ENCODE measurements around the gene HOXA2.

Gene HOXA2

DNA sequence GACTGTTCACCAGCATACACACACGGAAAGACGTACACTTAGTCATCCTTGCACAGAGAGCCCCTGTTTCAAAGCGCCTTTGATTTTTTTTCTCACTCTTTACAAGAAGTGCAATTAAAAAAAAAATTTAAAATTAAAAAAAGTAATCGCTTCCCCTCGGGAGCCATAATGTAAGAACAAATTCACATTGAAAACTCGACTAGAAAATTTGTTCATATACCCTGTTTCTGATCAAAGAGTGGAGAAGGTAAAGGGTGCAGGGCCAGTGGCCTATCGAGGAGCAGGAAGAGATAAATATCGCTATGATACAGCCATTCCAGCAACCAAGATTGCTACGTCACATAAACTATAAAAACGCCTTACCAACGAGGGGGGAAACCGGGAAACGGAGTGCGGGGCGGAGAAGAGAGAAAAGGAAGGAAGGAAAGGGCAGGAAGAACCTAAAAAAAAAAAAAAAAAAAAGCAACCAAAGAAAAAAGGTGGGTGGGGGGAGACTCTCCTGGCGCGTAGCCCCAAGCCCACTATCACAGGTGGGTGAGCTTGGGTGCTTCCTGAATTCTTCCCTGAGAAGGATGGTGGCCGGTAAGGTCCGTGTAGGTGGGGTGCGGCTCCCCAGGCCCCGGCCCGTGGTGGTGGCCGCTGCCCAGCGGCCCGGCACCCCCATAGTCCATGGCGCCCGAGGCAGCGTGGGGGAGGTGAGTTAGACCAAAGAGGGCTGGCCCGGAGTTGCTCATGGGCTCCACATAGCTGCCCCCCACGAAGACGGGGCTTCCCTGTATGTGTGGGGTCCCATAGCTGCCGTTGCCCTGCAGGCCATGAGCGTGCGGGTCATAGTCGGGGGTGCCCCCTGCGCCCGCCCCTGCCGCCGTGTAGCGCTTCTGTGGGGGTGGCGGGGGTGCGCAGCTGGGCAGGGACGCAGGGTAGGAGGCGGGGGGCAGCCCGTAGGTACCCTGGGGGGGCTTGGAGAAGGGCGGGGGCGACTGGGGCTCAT lies 5.2 kb upstream of the HOXA2 start:
- no peak for DNase-seq (ENCODE audit: low spot score in 2 of 2)
- H3K4me1 ChIP-seq: peaks cover 7% of the 10 kb centered on the region
- H3K4me3 ChIP-seq: no peak overlapping the region
- H3K9me3 ChIP-seq: no peaks in the 10 kb centered on the region
- H3K27me3 ChIP-seq (ENCODE audit: low read depth): no peaks in the 10 kb centered on the region
- in situ Hi-C loops (cut with MboI; ENCODE audit: low sequenced_read_pairs): no loop called here
- H3K36me3 ChIP-seq (replicated peaks): no peaks in the 10 kb centered on the region

DNA sequence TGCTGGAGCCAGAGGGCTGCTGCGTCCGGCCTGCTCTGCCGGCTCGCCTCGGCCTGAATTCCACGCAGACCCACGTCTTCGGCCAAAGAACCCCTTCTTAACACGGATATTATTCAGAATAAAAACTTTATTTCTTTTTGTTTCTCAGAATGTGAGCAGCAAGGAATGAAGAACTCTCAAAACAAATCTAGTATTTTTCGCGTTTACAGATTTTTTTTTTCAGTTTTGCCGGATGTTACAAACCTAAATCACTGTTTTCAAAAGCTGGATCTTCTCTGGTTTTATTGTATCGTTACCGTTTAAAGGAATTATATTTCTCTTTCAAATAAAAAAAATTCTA lies 4.4 kb upstream of the HOXA2 start:
- Histone ChIP-seq H3K27me3 (ENCODE audit: low read depth) (no peaks in the 10 kb centered on the region), H3K4me3 (no peak overlapping the region), H3K4me1 (peaks cover 7% of the 10 kb centered on the region), H3K9me3 (no peaks in the 10 kb centered on the region), H3K36me3 (replicated peaks) (no peaks in the 10 kb centered on the region)
- in situ Hi-C loops (cut with MboI; ENCODE audit: low sequenced_read_pairs): no loop called here
- DNase-seq (ENCODE audit: low spot score in 2 of 2): no peak

DNA sequence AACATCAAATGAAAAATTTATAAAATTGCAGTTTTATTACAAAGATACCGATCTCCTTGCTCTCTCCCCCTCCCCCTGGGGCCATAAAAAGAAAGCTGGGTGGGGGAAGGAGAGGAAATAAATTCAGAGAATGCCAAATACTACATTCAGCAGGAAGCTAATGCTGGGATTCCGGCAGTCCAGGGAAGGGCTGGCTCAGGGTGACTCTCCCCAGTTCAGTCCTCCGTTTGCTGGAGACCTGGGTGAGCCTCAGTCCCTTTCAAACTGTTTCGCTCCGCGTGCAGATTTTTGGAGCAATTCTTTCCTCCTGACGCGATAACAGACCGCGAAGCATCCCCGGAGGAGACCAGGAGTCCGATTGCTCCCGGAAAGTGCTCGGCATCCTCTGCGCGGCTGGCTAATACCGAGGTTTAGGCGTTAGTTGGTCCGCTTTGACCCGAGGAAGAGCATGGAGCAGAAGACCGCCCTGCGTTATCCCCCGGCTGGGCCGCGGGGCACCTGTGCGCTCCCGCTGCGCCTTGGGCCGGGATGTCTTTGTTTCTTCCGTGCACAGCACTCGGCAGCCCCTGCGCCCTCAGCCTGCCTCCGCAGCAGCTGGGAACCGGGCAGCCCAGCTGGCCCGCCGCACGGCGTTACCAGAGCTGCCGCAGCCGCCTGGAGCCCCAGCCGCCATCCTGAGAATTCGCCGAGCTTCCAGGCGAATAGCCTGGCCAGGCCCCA lies 3.9 kb upstream of the HOXA2 start:
- H3K4me1 ChIP-seq: peaks cover 7% of the 10 kb centered on the region
- H3K27me3 ChIP-seq (ENCODE audit: low read depth): no peaks in the 10 kb centered on the region
- H3K9me3 ChIP-seq: no peaks in the 10 kb centered on the region
- no peaks in the 10 kb centered on the region for H3K36me3 ChIP-seq (replicated peaks)
- in situ Hi-C loops (cut with MboI; ENCODE audit: low sequenced_read_pairs): no loop called here
- DNase-seq (ENCODE audit: low spot score in 2 of 2): no peak
- H3K4me3 ChIP-seq: no peak overlapping the region

DNA sequence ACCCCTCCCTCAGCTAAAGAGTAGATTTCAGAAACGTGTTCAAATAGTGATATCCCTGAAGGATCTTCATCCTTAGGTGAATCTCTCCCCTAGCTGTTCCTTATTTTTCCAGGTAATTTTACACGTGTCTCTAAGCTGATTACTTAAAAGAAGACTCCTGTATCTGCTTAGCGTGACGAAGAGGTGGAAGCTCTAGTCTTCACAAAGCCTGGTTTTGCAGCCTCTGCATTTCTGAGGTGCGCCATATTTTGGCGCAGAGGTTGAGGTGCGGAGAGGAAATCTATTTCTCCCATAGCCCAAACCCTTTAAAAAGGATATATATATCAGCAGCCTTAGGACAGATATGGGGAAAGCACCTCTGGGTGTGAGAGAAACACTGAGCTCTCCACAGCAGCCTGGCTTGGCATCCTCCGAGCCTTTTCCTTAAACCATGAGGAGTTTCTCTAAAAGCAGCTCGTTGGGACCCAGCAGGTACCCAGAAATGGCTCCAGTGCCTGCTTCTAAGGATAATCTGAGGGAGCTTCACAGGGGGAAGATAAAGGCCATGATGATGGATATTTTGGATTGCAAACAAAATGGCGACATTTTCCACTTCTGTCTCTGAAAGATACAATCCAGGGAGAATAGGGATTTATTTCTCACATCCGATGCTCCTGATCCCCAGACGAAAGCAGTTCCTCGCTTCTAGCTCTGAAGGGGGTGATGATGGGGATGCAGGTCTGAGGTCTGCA lies 3.0 kb upstream of the HOXA2 start:
- Histone ChIP-seq H3K27me3 (ENCODE audit: low read depth) (no peaks in the 10 kb centered on the region), H3K36me3 (replicated peaks) (no peaks in the 10 kb centered on the region), H3K9me3 (no peaks in the 10 kb centered on the region), H3K4me3 (no peak overlapping the region), H3K4me1 (peaks cover 14% of the 10 kb centered on the region)
- DNase-seq (ENCODE audit: low spot score in 2 of 2): no peak
- in situ Hi-C loops (cut with MboI; ENCODE audit: low sequenced_read_pairs): no loop called here

DNA sequence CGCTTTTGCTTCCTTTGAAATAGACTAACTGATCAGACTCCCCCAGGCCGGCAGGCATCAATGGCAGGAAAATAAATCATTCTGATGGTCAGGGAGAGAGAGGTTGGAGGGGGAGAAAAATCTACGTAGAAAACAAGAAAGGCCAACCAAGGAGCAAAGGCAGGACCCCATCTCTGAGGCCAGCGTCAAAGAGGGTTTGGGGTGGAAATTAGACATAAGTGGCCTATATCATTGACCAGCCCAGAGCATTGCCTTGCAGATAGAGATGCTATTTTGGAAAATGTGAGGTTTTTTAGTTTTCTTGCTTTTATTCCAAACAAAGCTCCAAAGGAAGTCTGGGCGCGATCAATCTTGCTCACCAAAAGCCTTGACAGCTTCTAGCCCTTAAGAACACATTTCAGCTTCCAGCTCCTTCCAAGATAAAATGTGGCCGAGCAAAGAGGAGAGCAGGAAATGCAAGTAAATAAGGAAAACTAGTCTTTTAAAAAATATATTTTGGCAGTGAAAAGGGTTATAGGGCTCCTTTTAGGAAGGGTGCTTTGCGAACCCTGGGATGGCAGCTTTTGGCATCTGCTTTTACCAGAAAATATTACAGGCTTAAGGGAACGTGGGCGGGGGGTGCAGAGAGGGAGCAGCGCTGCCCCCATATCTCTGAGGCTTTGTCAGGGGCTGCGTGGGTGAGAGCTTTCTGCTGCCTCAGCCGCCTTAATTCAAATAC lies 2.0 kb upstream of the HOXA2 start:
- H3K27me3 ChIP-seq (ENCODE audit: low read depth): no peaks in the 10 kb centered on the region
- peaks cover 24% of the 10 kb centered on the region for H3K4me1 ChIP-seq
- in situ Hi-C loops (cut with MboI; ENCODE audit: low sequenced_read_pairs): no loop called here
- DNase-seq (ENCODE audit: low spot score in 2 of 2): no peak
- no peak overlapping the region for H3K4me3 ChIP-seq
- 0 out of 2 replicates have a peak, but pooled peaks cover 2% of the 10 kb centered on the region for H3K36me3 ChIP-seq (replicated peaks)
- no peaks in the 10 kb centered on the region for H3K9me3 ChIP-seq

DNA sequence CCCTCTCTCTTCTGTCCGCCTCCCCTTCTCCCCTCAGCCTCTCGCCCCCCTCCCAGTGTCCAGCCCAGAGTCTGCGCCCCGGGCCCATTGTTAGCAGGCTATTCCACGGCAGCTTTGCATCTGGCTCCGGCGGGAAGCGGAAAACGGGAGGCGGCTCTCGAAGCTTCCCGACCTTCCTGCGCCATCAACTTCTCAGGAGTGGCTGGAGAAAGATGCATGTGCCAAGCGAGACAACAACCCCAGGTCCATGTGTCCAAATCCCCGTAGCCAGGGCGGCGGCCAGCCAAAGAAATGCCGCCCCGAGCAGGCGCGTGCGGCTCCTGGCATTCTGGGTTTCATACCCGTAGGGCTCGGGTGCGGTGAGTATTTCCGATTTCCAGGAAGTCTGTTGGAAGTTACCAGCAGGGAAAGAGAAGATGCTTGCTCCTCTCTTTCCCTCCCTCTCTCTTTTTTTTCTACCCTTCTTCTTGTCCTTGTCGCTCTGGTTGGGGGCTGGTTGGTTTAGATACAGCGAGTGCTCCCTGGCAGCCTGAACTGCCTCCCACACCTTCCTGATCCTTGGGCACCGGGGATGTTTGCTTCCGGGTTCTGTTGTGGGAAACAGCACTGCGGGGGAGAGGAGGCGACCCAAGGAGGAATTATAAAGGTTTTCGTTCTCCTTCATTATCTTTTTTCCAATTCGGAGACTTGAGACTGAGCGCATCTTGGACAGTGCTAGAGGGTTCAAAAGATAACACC lies 1.2 kb upstream of the HOXA2 start:
- Histone ChIP-seq H3K9me3 (no peaks in the 10 kb centered on the region), H3K4me3 (no peak overlapping the region), H3K36me3 (replicated peaks) (peaks cover 5% of the 10 kb centered on the region; the same call in 1 of the 2 replicates), H3K27me3 (ENCODE audit: low read depth) (no peaks in the 10 kb centered on the region), H3K4me1 (peaks cover 26% of the 10 kb centered on the region)
- in situ Hi-C loops (cut with MboI; ENCODE audit: low sequenced_read_pairs): no loop called here
- DNase-seq (ENCODE audit: low spot score in 2 of 2): no peak

DNA sequence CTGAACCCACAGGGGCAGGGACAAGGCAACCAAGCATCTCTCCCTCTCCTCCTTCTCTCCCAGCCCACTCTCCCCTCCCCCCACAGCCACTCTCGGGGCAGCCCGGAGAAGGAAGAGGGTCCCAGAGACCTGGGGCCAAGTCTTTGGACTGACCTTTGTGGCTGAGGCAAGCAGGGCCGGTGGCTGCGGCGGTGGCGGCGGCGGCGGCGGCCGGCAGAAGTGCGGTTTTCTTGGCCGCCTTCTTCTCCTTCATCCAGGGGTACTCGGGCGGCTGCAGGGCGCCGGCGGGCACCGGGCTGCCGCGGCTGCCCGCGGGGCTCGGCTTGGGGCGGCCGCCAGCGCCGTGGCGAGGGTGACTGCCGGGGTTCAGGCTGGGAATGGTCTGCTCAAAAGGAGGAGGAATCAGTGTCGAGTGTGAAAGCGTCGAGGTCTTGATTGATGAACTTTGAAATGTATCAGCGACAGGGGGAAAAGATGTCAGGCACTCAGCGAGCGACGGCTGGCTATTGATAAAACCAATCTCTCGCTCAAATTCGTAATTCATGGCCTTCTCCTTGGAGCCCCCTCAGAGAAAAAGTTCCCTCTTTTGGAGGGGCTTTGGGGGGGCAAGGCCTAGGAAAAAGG lies 414 bp downstream of the HOXA2 start:
- Histone ChIP-seq H3K27me3 (ENCODE audit: low read depth) (no peaks in the 10 kb centered on the region), H3K9me3 (no peaks in the 10 kb centered on the region), H3K4me1 (peaks cover 30% of the 10 kb centered on the region), H3K4me3 (no peak overlapping the region), H3K36me3 (replicated peaks) (peaks cover 5% of the 10 kb centered on the region; the same call in 1 of the 2 replicates)
- DNase-seq (ENCODE audit: low spot score in 2 of 2): no peak
- in situ Hi-C loops (cut with MboI; ENCODE audit: low sequenced_read_pairs): no loop called here

DNA sequence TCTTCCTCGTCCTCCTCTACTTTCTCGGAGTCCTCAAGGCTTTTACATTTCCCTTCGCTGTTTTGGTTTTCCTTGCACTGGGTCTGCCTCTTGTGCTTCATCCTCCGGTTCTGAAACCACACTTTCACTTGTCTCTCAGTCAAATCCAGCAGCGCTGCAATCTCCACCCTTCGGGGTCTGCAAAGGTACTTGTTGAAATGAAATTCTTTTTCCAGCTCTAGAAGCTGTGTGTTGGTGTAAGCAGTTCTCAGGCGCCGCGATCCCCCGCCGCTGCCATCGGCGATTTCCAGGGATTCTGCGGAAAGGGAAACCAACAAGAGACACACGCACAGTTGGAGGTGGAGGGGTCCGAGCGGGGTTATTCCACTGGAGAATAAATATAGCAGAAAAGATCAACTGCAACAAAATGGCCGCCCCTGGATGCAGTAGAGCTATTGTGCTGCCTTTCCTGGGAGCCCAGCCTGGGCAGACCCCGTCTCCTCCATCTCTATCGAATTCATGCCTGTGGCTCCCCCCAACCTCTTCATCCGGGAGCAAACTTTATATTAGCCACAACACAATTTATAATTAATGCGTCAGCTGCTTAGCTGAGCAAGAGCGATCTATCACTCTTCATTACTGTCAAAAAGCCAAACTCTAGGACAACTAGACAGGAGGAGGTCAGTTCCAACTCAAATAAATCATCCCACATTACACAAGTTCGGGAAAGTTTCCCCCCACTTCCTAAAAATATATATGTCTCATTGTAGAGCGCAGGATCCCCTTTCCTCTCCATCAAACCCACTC lies 1.1 kb downstream of the HOXA2 start:
- Histone ChIP-seq H3K4me1 (peaks cover 30% of the 10 kb centered on the region), H3K4me3 (no peak overlapping the region), H3K9me3 (no peaks in the 10 kb centered on the region), H3K36me3 (replicated peaks) (peaks cover 5% of the 10 kb centered on the region; the same call in 1 of the 2 replicates), H3K27me3 (ENCODE audit: low read depth) (no peaks in the 10 kb centered on the region)
- DNase-seq (ENCODE audit: low spot score in 2 of 2): no peak
- in situ Hi-C loops (cut with MboI; ENCODE audit: low sequenced_read_pairs): no loop called here

DNA sequence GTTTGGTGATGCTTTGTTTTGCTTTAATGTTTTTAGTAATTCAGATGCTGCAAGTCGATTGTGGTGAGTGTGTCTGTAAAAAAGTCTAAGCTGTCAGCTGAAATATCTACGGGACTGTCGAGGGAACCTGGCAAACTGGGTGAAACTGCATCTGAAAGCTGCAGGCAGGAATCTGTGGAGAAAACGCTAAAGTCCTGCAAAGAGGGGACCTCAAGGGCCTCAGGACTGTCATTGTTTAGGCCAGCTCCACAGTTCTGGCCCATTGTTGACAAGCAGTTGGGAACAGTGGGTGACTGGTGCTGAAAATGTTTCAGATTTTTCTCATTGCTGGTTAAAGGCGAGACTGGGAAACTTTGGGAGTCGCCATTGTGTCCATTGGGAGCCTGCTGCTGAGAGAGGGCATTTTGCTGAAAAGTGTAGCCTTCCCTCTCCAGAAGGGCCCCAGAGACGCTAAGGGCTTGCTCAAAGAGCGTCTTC lies 1.8 kb downstream of the HOXA2 start:
- no peak for DNase-seq (ENCODE audit: low spot score in 2 of 2)
- Histone ChIP-seq H3K36me3 (replicated peaks) (peaks cover 5% of the 10 kb centered on the region; the same call in 1 of the 2 replicates), H3K9me3 (no peaks in the 10 kb centered on the region), H3K4me1 (peaks cover 30% of the 10 kb centered on the region), H3K27me3 (ENCODE audit: low read depth) (no peaks in the 10 kb centered on the region), H3K4me3 (no peak overlapping the region)
- in situ Hi-C loops (cut with MboI; ENCODE audit: low sequenced_read_pairs): no loop called here

DNA sequence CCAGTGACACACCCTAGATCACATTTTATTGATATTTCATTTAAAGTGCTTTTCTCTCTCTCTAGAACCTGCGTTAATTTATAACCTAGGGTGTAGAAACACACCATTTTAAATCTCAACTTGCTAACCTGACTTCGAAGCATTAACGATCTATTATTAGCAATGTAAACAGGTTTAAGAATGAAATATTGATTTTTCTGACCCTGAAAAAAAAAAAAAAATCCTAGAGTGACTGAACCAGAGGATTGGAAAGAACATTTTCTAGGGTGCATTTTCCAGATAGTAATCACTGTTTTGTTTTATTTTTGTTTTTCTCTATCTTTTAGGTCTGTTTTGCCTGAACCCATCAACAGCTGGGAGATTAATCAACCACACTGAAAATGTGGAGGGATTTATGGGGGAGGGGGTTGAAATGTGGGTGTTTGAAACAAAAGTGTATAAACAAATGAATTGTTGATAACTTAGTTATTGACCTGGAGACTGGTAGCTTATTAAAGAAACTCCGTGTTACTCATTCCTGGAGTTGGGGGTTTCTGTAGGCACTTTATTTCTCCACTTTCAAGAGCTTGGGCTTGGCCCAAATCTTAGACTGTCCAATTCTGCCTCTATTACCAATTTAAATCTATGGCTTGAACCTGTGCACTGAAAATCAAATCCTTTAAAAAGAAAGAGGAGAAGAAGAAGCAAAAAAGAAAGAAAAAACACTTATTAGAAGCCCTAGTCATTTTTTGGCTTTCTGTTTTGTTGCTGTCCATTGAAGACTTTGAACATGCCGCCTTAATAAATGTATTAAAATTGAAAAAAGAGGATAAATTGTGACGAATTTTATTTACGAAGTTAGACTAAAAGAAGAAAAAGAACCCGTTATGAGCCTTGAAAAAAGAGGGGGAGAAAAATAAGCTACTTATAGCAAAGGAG lies 2.8 kb downstream of the HOXA2 start:
- Histone ChIP-seq H3K9me3 (no peaks in the 10 kb centered on the region), H3K27me3 (ENCODE audit: low read depth) (no peaks in the 10 kb centered on the region), H3K36me3 (replicated peaks) (peaks cover 5% of the 10 kb centered on the region; the same call in 1 of the 2 replicates), H3K4me1 (peaks cover 33% of the 10 kb centered on the region), H3K4me3 (no peak overlapping the region)
- DNase-seq (ENCODE audit: low spot score in 2 of 2): no peak
- in situ Hi-C loops (cut with MboI; ENCODE audit: low sequenced_read_pairs): no loop called here
